SJSA1 (cell line): ENCODE measurements around the gene INTS13. TPM values are rescaled to one million over a fixed set of nuclear protein-coding genes. Genes with fewer than 3 reads are reported as not detected.
"Not testable (repeated sequence)": the region's sequence is repeated elsewhere in the genome, so short reads cannot be mapped to it uniquely, and the experiment has no call there.

Experiments used
- DNase-seq, 2 experiments: peaks; one replicate each; pipeline ENCODE4 v3.0.0-alpha.2; 2015 to 2020; ENCODE audit warnings: low spot score in 2 of 2, low read depth in 1 of 2
- H3K27ac ChIP-seq: fragments of 250-450 bp; sonication (Bioruptor Pico); 2 replicates; pipeline ENCODE4 v1.5.1; 2020; ENCODE audit warnings: mild to moderate bottlenecking, moderate library complexity
- H3K27me3 ChIP-seq: fragments of 250-450 bp; sonication (Bioruptor Pico); replicated peaks from 2 replicates; pipeline ENCODE4 v1.5.1; 2020; ENCODE audit warnings: mild to moderate bottlenecking, moderate library complexity
- H3K36me3 ChIP-seq: fragments of 250-450 bp; sonication (Bioruptor Pico); 2 replicates; pipeline ENCODE4 v1.5.1; 2020; ENCODE audit warnings: mild to moderate bottlenecking
- H3K4me1 ChIP-seq: fragments of 250-450 bp; sonication (Bioruptor Pico); replicated peaks from 2 replicates; pipeline ENCODE4 v1.6.1; 2021; ENCODE audit warnings: mild to moderate bottlenecking
- H3K4me3 ChIP-seq: fragments of 250-450 bp; sonication (Bioruptor Pico); 2 replicates; pipeline ENCODE4 v1.5.1; 2020; ENCODE audit warnings: mild to moderate bottlenecking
- H3K9me3 ChIP-seq: fragments of 250-450 bp; sonication (Bioruptor Pico); replicated peaks from 2 replicates; pipeline ENCODE4 v1.5.1; 2020; ENCODE audit warnings: mild to moderate bottlenecking
- total RNA-seq: library from RNA; depleted of rRNA; stranded (reverse); fragments of >200 nt; shearing (Covaris generic); gene quantifications from 2 replicates; pipeline ENCODE4 v1.2.3, GENCODE V29; 2014; rRNA removed

Gene INTS13
- total RNA-seq, result 35.7 and 58.9 TPM in 2 replicates

GRCh38 chr12:26937863-26938700 is at the start of gene INTS13, which contains the start of gene FGFR1OP2:
INTS13 (minus strand) TSS chr12:26937981; CDS start chr12:26936803, 1,178 bp downstream.
FGFR1OP2 (plus strand) TSS chr12:26938470; CDS start chr12:26954159, 15,689 bp downstream.
- Histone ChIP-seq H3K27me3 (no peaks in the 10 kb centered on the region), H3K36me3 (peaks cover 12% of the 10 kb centered on the region), H3K4me1 (peaks cover 27% of the 10 kb centered on the region), H3K4me3 (peak within 1 kb of the TSS; percentile 85), H3K9me3 (no peaks in the 10 kb centered on the region), H3K27ac (peak within 1 kb of the TSS; percentile 93)
- peak; percentile 99 for DNase-seq

- Histone ChIP-seq H3K36me3 (0 out of 2 replicates have a peak, but pooled peaks cover 6% of the 10 kb centered on the region), H3K4me3 (no peak overlapping the region), H3K9me3 (no peaks in the 10 kb centered on the region), H3K27me3 (no peaks in the 10 kb centered on the region), H3K4me1 (peaks cover 5% of the 10 kb centered on the region; the same call in 1 of the 2 replicates), H3K27ac (no peak overlapping the region)
- DNase-seq, result no peak
Observed at GRCh38 chr12:26982866-26983265, 45.1 kb upstream of the INTS13 start.

GRCh38 chr12:26979733-26980132 is 42.0 kb upstream of the INTS13 start:
- H3K27me3 ChIP-seq, result no peaks in the 10 kb centered on the region
- H3K4me1 ChIP-seq, result no peaks in the 10 kb centered on the region
- H3K36me3 ChIP-seq, result 0 out of 2 replicates have a peak, but pooled peaks cover 3% of the 10 kb centered on the region
- no peak for DNase-seq
- H3K9me3 ChIP-seq, result no peaks in the 10 kb centered on the region
- no peak overlapping the region for H3K27ac ChIP-seq
- no peak overlapping the region for H3K4me3 ChIP-seq

GRCh38 chr12:26978801-26979200 is 41.0 kb upstream of the INTS13 start:
- H3K9me3 ChIP-seq, result no peaks in the 10 kb centered on the region
- no peak overlapping the region for H3K27ac ChIP-seq
- H3K4me1 ChIP-seq, result no peaks in the 10 kb centered on the region
- no peak overlapping the region for H3K4me3 ChIP-seq
- DNase-seq, result no peak
- H3K36me3 ChIP-seq, result peaks cover 10% of the 10 kb centered on the region; the same call in 1 of the 2 replicates
- H3K27me3 ChIP-seq, result no peaks in the 10 kb centered on the region

- peaks cover 16% of the 10 kb centered on the region for H3K36me3 ChIP-seq
- DNase-seq, result no peak
- H3K9me3 ChIP-seq, result no peaks in the 10 kb centered on the region
- H3K27me3 ChIP-seq, result no peaks in the 10 kb centered on the region
- no peaks in the 10 kb centered on the region for H3K4me1 ChIP-seq
- no peak overlapping the region for H3K4me3 ChIP-seq
- no peak overlapping the region for H3K27ac ChIP-seq
Observed at GRCh38 chr12:26976687-26977086, 38.9 kb upstream of the INTS13 start.

GRCh38 chr12:26971963-26972362 is 34.2 kb upstream of the INTS13 start:
- Histone ChIP-seq H3K27ac (no peak overlapping the region), H3K4me3 (no peak overlapping the region), H3K4me1 (no peaks in the 10 kb centered on the region), H3K9me3 (no peaks in the 10 kb centered on the region), H3K27me3 (no peaks in the 10 kb centered on the region), H3K36me3 (peaks cover 17% of the 10 kb centered on the region)
- DNase-seq, result no peak

- no peak overlapping the region for H3K27ac ChIP-seq
- H3K4me1 ChIP-seq, result no peaks in the 10 kb centered on the region
- no peak overlapping the region for H3K4me3 ChIP-seq
- no peak for DNase-seq
- no peaks in the 10 kb centered on the region for H3K9me3 ChIP-seq
- H3K27me3 ChIP-seq, result no peaks in the 10 kb centered on the region
- peaks cover 19% of the 10 kb centered on the region for H3K36me3 ChIP-seq
Observed at GRCh38 chr12:26970136-26970535, 32.4 kb upstream of the INTS13 start.

- Histone ChIP-seq H3K4me1 (no peaks in the 10 kb centered on the region), H3K27me3 (no peaks in the 10 kb centered on the region), H3K9me3 (no peaks in the 10 kb centered on the region), H3K4me3 (no peak overlapping the region), H3K36me3 (peaks cover 22% of the 10 kb centered on the region), H3K27ac (no peak overlapping the region)
- DNase-seq, result no peak
Observed at GRCh38 chr12:26966842-26967241, 29.1 kb upstream of the INTS13 start.

GRCh38 chr12:26963413-26963812 is 25.6 kb upstream of the INTS13 start:
- no peaks in the 10 kb centered on the region for H3K4me1 ChIP-seq

GRCh38 chr12:26961803-26962202 is 24.0 kb upstream of the INTS13 start:
- Histone ChIP-seq H3K9me3 (no peaks in the 10 kb centered on the region), H3K27ac (no peak overlapping the region), H3K4me3 (no peak overlapping the region), H3K36me3 (peaks cover 61% of the 10 kb centered on the region), H3K27me3 (no peaks in the 10 kb centered on the region), H3K4me1 (no peaks in the 10 kb centered on the region)
- DNase-seq, result no peak

More at GRCh38 chr12:26963413-26963812, 25.6 kb upstream of the INTS13 start:
- Histone ChIP-seq H3K27ac (no peak overlapping the region), H3K27me3 (no peaks in the 10 kb centered on the region), H3K9me3 (no peaks in the 10 kb centered on the region), H3K36me3 (peaks cover 48% of the 10 kb centered on the region), H3K4me3 (no peak overlapping the region)
- DNase-seq, result no peak

GRCh38 chr12:26961391-26961790 is 23.6 kb upstream of the INTS13 start:
- not testable (repeated sequence) for H3K4me1 ChIP-seq, H3K9me3 ChIP-seq, DNase-seq, H3K4me3 ChIP-seq, H3K27ac ChIP-seq, H3K27me3 ChIP-seq
- peaks cover 62% of the 10 kb centered on the region for H3K36me3 ChIP-seq

- Histone ChIP-seq H3K36me3 (peaks cover 43% of the 10 kb centered on the region), H3K27me3 (no peaks in the 10 kb centered on the region), H3K27ac (no peak overlapping the region), H3K4me3 (no peak overlapping the region), H3K4me1 (no peaks in the 10 kb centered on the region), H3K9me3 (no peaks in the 10 kb centered on the region)
- no peak for DNase-seq
Observed at GRCh38 chr12:26954027-26954426, 16.2 kb upstream of the INTS13 start.

- Histone ChIP-seq H3K36me3 (peaks cover 41% of the 10 kb centered on the region), H3K27ac (no peak overlapping the region), H3K9me3 (no peaks in the 10 kb centered on the region), H3K4me3 (no peak overlapping the region), H3K27me3 (no peaks in the 10 kb centered on the region), H3K4me1 (no peaks in the 10 kb centered on the region)
- DNase-seq, result no peak
Observed at GRCh38 chr12:26953447-26953846, 15.7 kb upstream of the INTS13 start.

GRCh38 chr12:26948309-26948708 is 10.5 kb upstream of the INTS13 start:
- Histone ChIP-seq H3K27ac (no peak overlapping the region), H3K4me1 (peaks cover 4% of the 10 kb centered on the region), H3K4me3 (no peak overlapping the region), H3K9me3 (no peaks in the 10 kb centered on the region), H3K36me3 (peaks cover 7% of the 10 kb centered on the region), H3K27me3 (no peaks in the 10 kb centered on the region)
- no peak for DNase-seq
